Measurements from ENCODE around the gene TMEM59.
"Not testable (repeated sequence)": the region's sequence is repeated elsewhere in the genome, so short reads cannot be mapped to it uniquely, and the experiment has no call there.

The TMEM59 gene, protein sequence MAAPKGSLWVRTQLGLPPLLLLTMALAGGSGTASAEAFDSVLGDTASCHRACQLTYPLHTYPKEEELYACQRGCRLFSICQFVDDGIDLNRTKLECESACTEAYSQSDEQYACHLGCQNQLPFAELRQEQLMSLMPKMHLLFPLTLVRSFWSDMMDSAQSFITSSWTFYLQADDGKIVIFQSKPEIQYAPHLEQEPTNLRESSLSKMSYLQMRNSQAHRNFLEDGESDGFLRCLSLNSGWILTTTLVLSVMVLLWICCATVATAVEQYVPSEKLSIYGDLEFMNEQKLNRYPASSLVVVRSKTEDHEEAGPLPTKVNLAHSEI

DNA sequence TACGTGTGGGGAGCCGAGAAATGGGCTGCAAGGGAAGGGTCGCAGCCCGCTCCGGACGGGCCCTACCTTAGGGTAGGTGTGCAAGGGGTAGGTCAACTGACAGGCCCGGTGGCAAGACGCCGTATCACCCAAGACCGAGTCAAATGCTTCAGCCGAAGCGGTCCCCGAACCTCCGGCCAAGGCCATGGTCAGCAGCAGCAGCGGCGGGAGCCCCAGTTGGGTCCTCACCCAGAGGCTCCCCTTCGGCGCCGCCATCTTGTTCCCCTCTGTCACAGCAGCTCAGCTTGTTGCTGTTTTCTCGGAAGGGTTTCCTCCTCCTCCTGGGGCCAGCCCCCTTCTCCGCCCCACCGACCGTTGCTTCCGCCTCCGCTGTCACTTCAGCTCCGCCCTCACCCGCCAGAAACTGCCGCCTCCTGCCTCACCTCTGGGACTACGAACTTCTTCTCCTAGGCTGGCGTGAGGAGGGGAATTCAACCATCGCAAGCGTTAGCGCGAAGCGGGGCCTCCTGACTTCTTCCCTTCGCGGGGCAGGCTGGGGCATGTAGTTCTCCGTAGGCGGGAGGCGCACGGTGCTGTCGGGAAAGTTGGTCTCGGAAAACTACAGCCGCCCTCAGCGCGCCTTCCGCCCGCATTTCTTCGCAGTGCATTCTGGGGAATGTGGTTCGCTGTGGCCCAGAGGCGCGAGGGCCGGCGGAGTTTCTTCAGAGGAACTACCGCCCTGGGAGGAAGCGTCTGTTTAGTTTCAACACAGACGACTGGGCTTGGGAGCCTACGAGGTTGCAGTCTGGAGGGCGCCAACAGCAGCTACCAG is at the start of gene TMEM59, which contains the start of gene TCEANC2:
Gene TMEM59 (minus strand): TSS at position 271 of the 811 bp plus-strand sequence. CDS start 16 bp downstream, at position 255.
Gene TCEANC2 (plus strand): TSS at position 675 of the 811 bp plus-strand sequence. CDS start 815 bp downstream, outside the sequence.
- DNase-seq, result peak; percentile 98

DNA sequence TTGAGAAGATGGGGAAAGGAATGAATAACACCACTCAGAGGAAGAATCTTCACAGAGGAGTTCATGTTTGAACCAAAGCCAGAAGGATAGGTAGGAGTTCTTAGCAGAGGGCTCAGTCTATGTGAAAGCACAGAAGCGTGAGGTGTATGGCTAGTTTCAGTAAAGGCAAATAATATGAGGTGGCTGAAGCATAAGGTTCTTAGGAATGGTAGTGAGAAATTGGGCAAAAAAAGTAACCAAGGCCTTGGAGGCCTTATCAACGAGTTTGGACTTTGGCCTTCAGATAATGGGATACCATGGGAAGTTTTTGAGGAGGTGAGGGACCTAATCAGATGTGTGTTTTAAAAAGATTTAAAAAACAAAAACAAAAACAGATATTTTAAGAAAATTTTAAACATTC is 47.5 kb upstream of the TMEM59 start:
- DNase-seq, result no peak

DNA sequence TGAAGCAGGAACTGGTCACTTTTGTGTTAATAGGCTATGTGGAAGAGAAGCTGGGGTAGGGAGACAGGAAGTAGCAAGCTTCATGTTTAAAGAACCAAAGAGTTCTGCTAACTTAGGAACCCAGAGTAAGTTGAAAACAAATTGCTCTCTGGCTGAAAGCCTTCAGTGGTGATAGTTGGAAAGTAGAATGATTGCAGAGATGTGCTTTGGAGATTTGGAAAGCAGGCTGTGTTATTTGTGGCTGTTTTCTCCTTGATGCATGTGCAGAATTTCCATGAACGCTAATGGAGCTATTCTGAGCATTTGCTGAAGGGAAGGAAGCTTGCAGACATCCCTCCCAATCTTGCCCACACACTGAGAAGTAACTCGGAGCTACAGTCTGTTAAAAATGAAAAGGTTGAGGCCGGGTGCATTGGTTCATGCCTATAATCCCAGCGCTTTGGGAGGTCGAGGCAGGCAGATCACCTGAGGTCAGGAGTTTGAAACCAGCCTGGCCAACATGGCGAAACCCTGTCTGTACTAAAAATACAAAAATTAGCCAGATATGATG is 46.1 kb upstream of the TMEM59 start:
- DNase-seq, result no peak

DNA sequence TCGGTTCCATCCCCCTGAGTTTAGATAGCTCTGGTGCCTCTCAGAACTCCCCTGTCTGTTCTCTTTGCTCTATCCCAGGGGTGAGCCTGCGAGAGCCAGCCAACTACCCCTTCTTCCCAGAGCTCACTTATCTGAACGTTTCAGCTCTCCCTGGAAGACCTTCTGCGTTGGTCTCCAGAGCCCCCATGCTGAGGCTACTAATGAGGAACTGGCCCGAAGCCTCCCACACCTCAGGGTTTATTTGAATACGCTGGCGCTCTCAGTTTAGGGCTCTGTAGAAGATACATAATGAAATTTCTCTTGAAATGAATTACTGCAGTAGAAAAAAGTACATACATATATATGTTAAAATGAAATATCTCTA is 43.9 kb upstream of the TMEM59 start:
- no peak for DNase-seq

DNA sequence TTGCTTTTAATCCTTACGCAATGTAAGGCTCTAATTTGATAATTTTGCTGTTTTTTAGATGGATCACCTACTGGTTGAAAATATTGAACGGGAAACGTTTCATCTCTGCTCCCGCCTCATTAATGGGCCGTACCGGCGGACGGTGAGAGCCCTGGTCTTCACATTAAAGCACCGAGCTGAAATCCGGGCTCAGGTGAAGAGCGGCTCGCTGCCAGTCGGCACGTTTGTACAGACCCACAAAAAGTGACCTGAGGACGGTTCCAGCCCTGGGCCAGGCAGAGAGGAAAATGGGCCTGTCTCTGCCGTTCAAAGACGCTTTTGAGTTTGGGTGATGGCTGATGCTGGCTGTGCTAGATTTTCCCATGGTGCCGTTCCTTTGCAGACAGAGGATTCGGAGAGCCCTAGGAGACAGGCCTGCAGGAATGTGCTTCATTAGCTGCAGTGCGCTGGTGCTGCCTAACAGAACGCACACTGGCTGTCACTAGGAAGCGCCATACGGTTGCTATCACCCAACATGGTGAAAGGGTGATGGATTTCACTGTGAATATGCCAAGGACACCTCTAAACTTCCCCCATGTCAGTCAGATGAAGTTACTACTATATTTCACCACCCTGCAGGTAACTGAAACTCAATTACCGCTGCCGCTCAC is 43.3 kb upstream of the TMEM59 start:
- DNase-seq, result no peak

DNA sequence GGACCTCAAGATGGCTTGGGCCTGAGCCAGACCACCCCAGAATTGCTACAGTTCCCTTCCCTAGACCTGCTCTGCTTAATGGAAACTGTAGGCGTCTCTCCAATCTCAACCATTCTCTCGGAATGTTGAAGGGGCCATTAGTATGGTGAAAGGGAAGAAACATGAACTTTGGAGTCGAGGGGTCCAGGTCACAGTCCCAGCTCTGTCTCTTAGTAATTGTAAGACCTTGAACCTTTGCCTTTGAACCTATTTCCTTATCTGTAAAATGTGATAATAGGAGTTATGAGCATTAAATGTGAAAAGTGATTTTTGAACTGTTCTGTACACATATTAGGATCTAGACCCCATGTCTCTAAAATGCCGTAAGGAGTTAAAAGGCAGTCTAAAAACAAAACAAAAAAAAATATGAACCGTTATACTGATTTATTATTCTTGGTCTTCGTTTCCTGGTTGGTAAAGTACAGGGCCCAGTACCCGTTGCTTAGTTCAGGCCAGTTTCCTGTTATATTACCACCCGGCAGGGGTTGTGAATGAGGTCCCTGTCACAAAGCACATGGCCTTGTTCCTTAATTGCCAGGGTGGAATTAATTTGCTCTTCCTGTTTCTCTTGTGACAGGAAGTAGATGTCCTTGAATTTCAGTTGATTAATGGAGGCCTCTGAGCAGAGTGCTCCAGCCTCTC is 42.7 kb upstream of the TMEM59 start:
- peak; percentile 17 for DNase-seq

DNA sequence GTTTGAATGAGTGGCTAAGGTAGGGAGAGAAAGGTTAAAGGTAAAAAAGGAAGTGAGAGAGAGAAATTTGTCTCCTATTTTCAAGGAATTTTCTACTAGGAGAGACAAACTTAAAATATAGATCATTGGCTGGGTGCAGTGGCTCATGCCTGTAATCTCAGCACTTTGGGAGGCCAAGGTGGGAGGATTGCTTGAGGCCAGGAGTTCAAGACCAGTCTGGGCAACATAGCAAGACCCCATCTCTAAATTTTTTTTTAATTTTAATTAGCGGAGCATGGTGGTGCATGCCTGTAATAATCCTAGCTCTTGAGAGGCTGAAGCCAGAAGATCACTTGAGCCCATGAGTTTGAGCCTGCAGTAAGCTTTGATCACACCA is 41.7 kb upstream of the TMEM59 start:
- not testable (repeated sequence) for DNase-seq

DNA sequence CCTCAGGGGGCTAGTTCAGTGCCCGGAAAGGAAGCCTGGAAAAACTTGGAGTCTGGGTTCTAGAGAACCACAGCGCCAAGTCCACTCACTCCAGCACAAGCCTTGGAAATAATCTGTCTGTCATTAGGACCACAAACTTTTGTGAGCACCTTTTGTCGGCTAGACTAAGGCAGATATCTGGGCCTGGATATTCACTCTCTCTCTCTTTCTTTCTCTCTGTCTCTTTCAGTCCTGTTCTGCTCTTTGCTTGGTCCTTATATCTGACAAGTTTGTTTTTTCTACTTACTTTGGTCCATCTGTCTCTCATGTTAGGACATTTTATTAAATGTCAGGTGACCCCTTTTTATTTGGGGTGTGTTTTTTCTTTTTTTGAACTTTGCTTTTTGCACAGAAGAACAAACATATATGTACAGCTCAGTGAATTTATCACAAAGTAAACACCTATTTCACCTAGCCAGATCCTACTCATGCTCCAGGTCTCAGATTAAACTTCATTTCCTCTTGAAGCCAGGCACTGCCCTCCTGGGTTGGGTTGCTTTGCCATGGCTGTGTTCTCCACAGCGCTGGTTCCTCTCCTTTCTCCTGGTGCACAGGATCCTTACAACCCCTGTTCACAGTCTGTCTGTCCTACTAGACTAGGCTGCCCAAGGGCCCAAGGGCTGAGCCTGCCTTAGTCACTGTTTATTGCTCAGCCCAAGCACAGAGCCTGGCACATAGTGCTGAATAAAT is 41.2 kb upstream of the TMEM59 start:
- no peak for DNase-seq

DNA sequence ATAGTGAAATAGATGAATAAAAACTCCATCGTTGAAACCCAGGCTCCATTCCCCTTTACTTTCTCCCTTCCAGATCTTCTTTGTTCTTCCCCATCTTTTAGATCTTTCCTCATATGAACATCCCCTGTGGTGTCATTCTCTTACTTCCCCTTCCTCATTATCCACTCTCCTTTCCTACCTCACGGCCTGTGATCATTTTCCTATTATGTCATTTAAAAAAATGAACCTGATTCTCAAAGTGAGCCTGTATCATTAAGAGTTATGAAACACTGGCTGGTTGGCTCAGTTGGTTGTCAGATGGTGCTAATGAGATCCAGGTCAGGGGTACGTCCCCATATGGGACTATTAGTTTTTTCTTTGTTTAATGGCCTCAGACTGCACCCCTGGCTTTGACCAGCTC is 38.7 kb upstream of the TMEM59 start:
- DNase-seq, result no peak

DNA sequence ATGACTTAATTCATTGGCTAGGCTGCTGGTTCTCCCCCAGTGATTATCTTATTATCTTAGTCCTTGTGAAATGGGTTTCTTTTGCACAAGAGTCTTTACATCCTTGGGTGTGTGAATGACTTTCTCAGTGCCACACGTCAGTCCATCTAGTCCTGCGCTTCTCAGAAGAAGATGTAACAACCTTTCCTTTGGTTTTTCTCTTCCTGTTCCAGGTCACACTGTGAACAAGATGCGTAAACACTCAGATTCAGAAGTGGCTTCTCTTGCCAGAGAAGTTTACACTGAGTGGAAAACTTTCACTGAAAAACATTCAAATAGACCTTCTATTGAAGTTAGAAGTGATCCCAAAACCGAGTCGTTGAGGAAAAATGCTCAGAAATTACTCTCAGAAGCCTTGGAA is 35.4 kb upstream of the TMEM59 start:
- no peak for DNase-seq

DNA sequence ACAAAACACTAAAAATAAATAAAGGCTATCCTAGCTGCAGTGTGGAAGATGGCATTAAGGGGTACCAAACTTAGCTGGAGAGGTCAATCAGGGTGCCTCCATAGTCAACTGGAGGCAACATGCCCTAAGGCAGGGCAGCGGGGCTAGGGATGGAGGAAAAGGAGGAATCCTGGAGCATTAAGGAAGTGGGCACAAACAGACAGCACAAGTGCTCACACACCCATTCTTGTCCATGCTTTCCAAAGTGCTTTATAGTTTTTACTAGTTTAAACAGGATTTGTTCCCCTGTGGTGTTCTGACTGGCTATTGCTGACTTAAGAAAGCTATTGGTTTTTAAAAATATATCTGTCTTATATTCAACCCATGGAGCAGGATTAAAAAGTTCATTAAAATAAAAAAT is 33.8 kb upstream of the TMEM59 start:
- no peak for DNase-seq

DNA sequence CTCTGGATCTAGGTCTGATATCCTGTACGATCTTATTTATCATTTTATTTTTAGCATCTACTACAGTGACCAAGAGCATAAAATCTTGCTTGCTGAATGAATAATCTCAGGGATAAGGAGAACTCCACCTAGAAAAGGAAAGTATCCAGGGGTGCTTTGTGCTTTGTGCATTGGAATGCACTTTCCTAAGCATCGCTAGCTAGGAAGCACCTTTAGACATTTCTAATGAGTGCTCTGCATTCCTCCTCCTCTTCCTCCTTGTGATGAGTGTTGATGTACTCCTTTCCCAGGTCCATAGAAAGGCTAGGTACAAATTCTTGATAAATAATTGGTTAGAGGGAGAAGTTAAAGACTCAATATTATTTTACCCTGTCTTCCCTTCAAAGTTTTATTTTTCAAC is 31.8 kb upstream of the TMEM59 start:
- no peak for DNase-seq

DNA sequence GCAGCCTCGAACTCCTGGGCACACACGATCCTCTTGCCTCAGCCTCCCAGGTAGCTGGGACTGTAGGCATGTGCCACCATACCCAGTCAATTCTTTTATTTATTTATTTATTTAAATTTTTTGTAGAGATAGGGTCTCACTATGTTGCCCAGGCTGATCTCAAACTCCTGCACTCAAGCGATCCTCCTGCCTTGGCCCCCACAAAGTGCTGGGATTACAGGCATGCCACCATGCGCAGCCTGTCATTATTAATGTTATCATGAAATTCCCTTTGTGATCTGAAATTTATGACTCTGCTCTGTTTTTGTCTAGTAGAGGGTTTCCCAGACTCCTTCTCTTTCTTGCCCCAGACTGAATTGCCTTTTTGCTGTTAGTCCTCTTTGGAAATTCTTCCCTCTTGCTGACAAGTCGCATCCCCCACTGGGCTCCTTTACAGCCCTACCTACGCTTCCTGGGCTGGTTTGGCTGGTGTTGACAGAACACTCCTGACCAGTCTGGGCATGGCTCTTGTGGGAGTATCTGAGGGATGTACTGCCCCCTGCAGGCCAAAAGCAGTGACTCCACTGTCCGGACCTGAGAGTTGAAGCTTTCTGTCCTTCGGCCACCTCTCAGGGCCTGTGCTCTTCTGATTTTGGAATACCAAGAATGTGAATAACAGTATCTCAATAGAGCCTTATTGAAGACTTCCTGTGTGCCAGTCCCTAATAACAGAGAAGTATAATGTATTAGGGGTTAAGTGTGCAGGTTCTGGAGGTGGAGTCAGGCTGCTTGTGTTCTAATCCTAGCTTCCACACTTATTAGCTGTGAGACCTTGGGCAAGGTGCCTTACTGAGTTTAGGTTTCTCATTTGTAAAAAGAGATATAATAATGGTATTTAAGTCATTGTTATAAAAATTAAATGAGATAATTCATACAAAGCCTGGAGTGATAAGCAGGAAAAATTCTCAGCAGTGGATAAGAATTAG is 28.6 kb upstream of the TMEM59 start:
- peak; percentile 42 for DNase-seq

DNA sequence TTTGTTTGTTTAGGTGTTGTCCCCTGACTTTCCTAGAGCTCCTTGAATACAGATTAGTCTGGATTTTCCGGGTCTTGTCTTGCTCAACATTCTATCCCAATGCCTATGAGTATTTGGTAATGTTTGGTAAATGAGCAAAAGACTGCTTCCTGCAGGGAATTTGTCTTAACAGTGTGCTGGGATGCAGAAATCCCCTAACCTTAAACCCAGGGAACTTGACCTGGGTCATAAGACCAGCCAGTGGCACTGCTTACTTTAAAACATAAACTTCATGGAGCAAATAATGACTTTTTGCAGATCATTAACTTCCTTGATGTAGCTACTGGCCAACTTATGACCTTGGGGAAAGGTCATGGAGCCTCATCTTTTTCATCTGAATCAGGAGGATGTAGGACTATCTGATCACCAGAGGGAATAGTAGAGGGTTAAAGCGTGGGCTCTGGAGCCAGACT is 27.6 kb upstream of the TMEM59 start:
- DNase-seq, result no peak

DNA sequence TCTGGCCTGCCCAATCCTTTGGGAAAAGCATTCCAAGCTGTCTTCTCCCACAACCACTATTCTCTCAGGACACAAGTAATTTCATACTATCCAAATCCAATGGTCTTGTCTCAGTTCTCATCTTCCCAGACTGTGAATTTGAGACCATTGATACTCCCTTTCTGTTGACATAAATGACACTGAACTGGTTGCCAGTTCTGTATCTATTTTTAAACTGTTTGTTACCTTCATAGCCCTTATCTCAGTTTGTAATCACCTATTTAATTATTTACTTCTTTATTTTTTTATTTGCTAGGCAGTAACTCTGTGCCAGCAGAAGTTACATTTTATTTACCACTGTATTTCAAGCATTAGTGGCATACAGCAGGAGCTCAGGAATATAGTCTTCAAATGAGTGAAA is 24.4 kb upstream of the TMEM59 start:
- no peak for DNase-seq

DNA sequence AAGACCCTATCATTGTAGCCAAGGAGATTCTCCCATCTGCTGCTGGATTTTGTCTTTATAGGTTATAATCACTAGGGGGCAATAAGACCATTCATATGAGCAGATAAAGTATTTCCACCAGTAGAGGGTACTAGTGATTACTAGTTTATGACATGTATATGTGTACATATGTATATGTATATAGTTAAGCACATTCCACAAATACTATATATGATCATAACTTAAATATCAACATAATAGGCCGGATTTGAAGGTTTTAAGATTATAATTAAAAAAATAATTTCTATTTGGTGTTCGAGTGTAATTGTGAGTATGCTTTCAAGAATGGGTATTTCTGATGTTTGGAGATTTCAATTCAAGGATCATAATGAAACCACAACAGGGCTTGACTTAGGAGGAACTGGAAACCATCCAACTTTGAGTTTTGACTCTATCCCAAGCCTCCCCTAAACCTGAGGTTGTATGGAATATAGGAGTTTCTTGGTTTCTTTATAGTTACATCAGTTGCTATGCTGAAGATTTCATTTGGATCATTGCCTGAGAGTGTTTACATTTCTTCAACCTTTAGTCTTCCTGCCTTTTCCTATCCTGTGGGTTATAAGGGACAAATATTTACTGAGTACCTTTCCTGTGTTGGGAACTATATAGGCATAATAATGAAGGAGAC is 17.3 kb upstream of the TMEM59 start:
- no peak for DNase-seq

DNA sequence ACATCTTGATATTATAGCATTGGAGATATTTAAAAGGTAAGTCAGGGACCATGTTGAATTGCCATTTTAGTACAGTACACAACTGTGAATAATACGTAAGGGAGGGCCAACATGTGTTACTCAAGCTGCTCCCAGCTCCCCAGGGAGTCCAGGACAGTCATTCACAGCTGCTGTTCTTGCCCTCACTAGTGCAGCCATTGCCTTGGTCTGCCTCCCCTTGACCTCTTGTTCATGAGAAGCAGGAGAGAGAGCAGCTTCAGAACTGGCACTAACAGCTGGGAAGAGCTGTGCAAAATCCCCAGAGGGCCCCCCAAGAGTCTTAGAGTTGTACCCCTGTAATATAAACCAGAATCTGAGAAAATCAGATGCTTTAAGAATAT is 16.8 kb upstream of the TMEM59 start:
- DNase-seq, result no peak

DNA sequence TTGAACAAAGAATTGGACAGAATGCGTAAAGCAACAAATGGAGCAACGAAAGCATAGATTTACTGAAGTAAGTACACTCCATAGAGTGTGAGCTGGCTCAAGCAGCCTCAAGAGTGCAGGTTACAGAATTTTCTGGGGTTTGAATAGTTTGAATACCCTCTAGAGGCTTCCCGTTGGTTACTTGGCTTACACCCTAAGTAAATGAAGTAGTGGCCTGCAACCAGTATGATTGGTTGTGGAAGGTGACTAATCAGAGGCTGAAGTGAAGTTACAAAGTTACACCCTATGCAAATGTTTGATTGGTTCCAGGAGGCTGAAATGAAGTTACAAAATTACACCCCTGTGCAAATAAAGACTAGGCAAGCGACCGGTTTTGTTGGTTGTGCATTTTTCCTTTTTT is 11.3 kb upstream of the TMEM59 start:
- no peak for DNase-seq

DNA sequence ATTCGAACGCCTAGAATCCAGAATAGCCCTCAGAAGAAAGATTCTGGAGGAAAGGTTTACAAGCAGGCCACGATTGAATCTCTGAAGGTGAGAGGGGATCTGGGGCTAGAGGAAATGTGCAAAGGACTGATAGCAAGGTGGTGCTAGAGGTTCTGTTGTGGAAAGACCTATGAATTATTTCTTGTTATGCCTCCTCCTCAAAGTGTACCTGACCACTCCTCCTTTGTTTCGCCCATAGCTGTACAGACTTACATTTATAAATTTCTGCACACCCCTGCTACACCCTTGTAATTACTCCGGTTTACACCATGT is 1.4 kb upstream of the TMEM59 start:
- no peak for DNase-seq

DNA sequence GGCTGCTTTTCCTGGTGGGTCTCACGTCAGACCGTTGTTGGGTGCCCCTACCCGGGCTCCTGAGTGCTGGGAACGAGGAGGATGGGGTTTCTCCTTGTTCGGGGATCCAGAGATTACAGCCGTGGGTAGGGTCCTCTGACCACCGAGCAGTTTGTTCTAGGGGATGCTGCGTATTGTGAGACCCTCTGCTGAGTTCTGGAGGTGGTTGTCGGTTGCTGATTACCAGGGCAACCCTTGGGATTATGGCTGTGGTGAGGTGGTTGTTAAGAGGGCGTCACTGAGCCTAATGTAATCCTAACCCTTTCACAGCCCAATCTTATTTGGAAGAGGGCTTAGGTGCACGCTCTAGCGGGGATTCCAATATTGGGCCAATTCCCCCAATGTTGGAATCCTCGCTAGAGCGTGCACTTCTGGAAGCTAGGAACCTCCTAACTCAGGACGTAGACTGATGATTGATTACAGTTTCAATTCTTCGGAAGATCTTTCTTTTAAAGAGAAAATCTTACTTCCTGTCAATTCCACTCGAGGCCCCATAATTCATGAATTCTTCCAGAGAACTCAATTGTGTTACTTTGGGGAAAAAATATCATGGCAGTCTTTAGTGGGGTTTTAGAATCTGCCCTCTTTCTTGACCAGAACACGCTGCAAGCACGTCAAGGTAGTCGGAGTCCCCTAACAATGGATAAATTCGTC is 887 bp upstream of the TMEM59 start:
- no peak for DNase-seq
